ENCODE data around the gene GPHA2.

Gene GPHA2

GRCh38 chr11:64930340-64930739, 5.4 kb downstream of the GPHA2 start:
- TF ChIP-seq CTCF (IDR thresholded peaks at IDR 0.05) = no peak
- H3K27ac ChIP-seq = no peak overlapping the region
- no peak for DNase-seq (ENCODE audit: low spot score)
- no peak overlapping the region for H3K4me3 ChIP-seq

GRCh38 chr11:64929625-64930024, 6.1 kb downstream of the GPHA2 start:
- DNase-seq (ENCODE audit: low spot score) = no peak
- H3K27ac ChIP-seq = no peak overlapping the region
- H3K4me3 ChIP-seq = no peak overlapping the region
- no peak for TF ChIP-seq CTCF (IDR thresholded peaks at IDR 0.05)

GRCh38 chr11:64928957-64929356, 6.7 kb downstream of the GPHA2 start:
- TF ChIP-seq CTCF (IDR thresholded peaks at IDR 0.05) = no peak
- H3K27ac ChIP-seq = no peak overlapping the region
- no peak overlapping the region for H3K4me3 ChIP-seq
- no peak for DNase-seq (ENCODE audit: low spot score)

- DNase-seq (ENCODE audit: low spot score) = no peak
- TF ChIP-seq CTCF (IDR thresholded peaks at IDR 0.05) = no peak
- Histone ChIP-seq H3K4me3 (no peak overlapping the region), H3K27ac (no peak overlapping the region)
Measured at GRCh38 chr11:64926689-64927088, 9.0 kb downstream of the GPHA2 start.

- Histone ChIP-seq H3K4me3 (peak overlapping the region; percentile 98), H3K27ac (peak overlapping the region in 1 of 2 donors; percentile 97)
- no peak for DNase-seq (ENCODE audit: low spot score)
- no peak for TF ChIP-seq CTCF (IDR thresholded peaks at IDR 0.05)
Measured at GRCh38 chr11:64925536-64926436, 9.9 kb downstream of the GPHA2 start.

- Histone ChIP-seq H3K27ac (peak overlapping the region; percentile 94 to 97), H3K4me3 (peak overlapping the region; percentile 98)
- TF ChIP-seq CTCF (IDR thresholded peaks at IDR 0.05) = no peak
- DNase-seq (ENCODE audit: low spot score) = no peak
Measured at GRCh38 chr11:64924910-64925284, 10.8 kb downstream of the GPHA2 start.
